ENCODE data around the gene NGEF. TPM values are rescaled to one million over a fixed set of nuclear protein-coding genes. Genes with fewer than 3 reads are reported as not detected.

The NGEF gene
- total and polyA plus RNA-seq, 9 of the 15 experiments (the other 6 are each of a cell fraction or from before 2014, with no cell fraction given) = 0.07 to 0.17 (median 0.09) TPM; not detected in 6

- in situ Hi-C loops (cut with MboI) = no loop called here
- H4K20me1 ChIP-seq (replicated peaks; ENCODE audit: control insufficient read depth, insufficient read depth, low read length) = no peaks in the 10 kb centered on the region
- H3K9me1 ChIP-seq (ENCODE audit: control insufficient read depth, insufficient read depth, low read length) = no peaks in the 10 kb centered on the region
- no peak for FAIRE-seq
- H3K36me3 ChIP-seq (ENCODE audit: control insufficient read depth, insufficient read depth, low read length) = no peaks in the 10 kb centered on the region
- TF ChIP-seq E2F6 (IDR thresholded peaks at IDR 0.05; ENCODE audit: borderline replicate concordance in 1 of 2, extremely low read depth in 1 of 2, insufficient read depth in 1 of 2, insufficient read length in 1 of 2, low read depth in 1 of 2, low read length in 1 of 2, poor library complexity in 1 of 2, severe bottlenecking in 1 of 2) (peak in 1 of 2 experiments; percentile 27), HNRNPLL (IDR thresholded peaks at IDR 0.05; ENCODE audit: low read depth, low read length, poor library complexity, severe bottlenecking) (no peak)
- no TSS peak for BruUV-seq (replicated peaks)
- no peaks in the 10 kb centered on the region for H3K9me3 ChIP-seq (replicated peaks; ENCODE audit: control insufficient read depth, insufficient read depth, low read depth, low read length)
- H3K4me3 ChIP-seq = no peak overlapping the region
- 40% methylated on average over 10 of the region's 15 CpGs for WGBS (ENCODE audit: insufficient coverage, low coverage, missing lambda C conversion rate)
- ChIA-PET CTCF (ENCODE audit: low intra/inter-chr PET ratio) (no interaction called here), POLR2A (interaction anchor here (1.4 kb wide), 1 partner anchor 12 kb away, joined by 3 read pairs; no protein-coding TSS in a partner anchor)
- intact Hi-C loops (cut with micrococcal nuclease) = no loop called here
- H3K9ac ChIP-seq (ENCODE audit: insufficient read depth in 1 of 2, low read depth in 2 of 2, low read length in 2 of 2) = no peak overlapping the region
- H3K79me2 ChIP-seq (ENCODE audit: control insufficient read depth, insufficient read depth, low read length) = no peaks in the 10 kb centered on the region
- H3K4me2 ChIP-seq (ENCODE audit: insufficient read depth, low read length) = no peak overlapping the region
- H3K4me1 ChIP-seq (replicated peaks in 1 of 2; ENCODE audit: control insufficient read depth in 2 of 2, insufficient read depth in 2 of 2, low read length in 2 of 2) = peaks cover 2 to 13% of the 10 kb centered on the region in 2 experiments; a peak in 3 of 5 replicates
- no peaks in the 10 kb centered on the region for H3K27me3 ChIP-seq (ENCODE audit: control insufficient read depth in 2 of 2, insufficient read depth in 2 of 2, low read length in 2 of 2)
- no peak for DNase-seq (ENCODE audit: extremely low read depth in 1 of 4, low spot score in 3 of 4)
- no peak overlapping the region for H3K27ac ChIP-seq (ENCODE audit: extremely low read depth, low read depth, low read length)
- no peak overlapping the region for H2AFZ ChIP-seq (ENCODE audit: low read depth, low read length)
- peak; percentile 51 for ATAC-seq
These were observed 143.7 kb downstream of the NGEF start for GRCh38 chr2:232869138-232870017.

All from K562 (cell line).